ENCODE data around the gene YIPF4. TPM values are rescaled to one million over a fixed set of nuclear protein-coding genes. Genes with fewer than 3 reads are reported as not detected.

Gene YIPF4
- total RNA-seq, 1 experiment from 2014 or later, result 57.0 TPM

Other genes with a start within 250 kb of the YIPF4 start
- 106 and 117 TPM in 2 replicates for gene DPY30, start 238.1 kb upstream of the YIPF4 start, total RNA-seq (2022)
- gene SPAST, start 214.3 kb upstream of the YIPF4 start, total RNA-seq (2022), result 18.5 and 18.8 TPM in 2 replicates
- 35.1 and 35.3 TPM in 2 replicates for gene SLC30A6, start 112.0 kb upstream of the YIPF4 start, total RNA-seq (2022)
- gene NLRC4, start 13.0 kb upstream of the YIPF4 start, total RNA-seq (2022), result not detected in 2 replicates
- gene BIRC6, start 79.1 kb downstream of the YIPF4 start, total RNA-seq (2022), result 84.2 and 91.0 TPM in 2 replicates

Measured in Calu3 (cell line).